GM18907 (cell line): ENCODE measurements around the gene LTA4H.
"Not testable (repeated sequence)": the region's sequence is repeated elsewhere in the genome, so short reads cannot be mapped to it uniquely, and the experiment has no call there.

Experiments
- ATAC-seq: cut with Tn5 transposase; IDR thresholded peaks from one replicate; pipeline ENCODE4 v1.9.1; 2021; ENCODE audit warnings: mild to moderate bottlenecking, moderate library complexity; ENCODE audit not compliant: unreplicated experiment

Gene LTA4H

GRCh38 chr12:95995238-95996031 lies 40.0 kb downstream of the LTA4H start:
- no peak for ATAC-seq

GRCh38 chr12:95994476-95994875 lies 40.9 kb downstream of the LTA4H start:
- ATAC-seq, result no peak

GRCh38 chr12:95993907-95994306 lies 41.5 kb downstream of the LTA4H start:
- no peak for ATAC-seq

GRCh38 chr12:95990136-95990535 lies 45.3 kb downstream of the LTA4H start:
- no peak for ATAC-seq

DNA sequence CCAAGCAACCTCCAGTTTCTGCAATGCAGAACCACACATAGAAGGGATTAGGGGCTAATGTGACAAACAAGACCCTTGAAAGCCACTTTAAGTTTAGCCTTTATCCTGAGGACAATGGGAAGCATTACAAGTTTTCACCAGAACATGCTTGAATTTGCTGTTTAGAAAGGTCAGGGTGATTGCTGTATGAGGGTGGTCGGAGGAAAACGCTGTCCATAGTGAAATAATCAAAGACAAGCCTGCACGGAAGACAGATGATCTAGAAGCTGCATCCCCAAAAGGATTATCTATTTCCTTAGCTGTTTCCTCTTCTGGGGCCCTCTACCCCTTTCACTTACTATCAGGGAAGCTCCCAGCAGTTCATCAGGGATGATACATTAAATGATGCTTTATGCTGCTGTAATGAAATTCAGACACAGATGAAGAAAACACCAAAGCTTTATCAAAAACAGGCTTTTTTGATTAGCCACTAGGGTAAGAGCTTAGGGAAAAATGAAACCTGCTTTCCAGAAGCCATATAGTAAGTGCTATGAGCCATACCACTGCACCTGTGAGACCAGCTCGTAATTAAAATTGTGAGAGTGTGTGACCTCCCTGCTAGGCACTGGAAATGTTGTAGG lies 45.8 kb downstream of the LTA4H start:
- no peak for ATAC-seq

- ATAC-seq, result no peak
Observed at GRCh38 chr12:95988506-95989275, 46.7 kb downstream of the LTA4H start.

GRCh38 chr12:95986635-95987570 lies 48.5 kb downstream of the LTA4H start:
- ATAC-seq, result no peak

DNA sequence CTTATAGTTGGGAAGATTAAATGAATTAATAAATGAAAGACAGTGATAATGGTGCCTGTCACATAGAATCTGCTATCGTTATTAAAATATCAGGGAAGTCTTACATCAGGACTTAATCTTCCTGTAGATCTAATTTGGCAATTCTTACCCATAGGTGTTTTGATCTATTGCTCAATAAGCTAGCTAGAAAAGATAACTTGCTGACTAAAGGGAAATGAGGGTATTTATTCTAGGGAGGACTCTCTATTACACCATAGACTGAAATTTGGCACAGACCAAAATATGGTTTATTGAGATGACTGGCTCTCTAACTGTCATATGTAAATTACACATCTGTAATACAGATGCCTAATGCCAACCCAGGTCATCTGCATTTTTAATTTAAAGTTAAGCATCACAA lies 50.7 kb downstream of the LTA4H start:
- no peak for ATAC-seq

- ATAC-seq, result no peak
Observed at GRCh38 chr12:95982602-95983001, 52.8 kb downstream of the LTA4H start.

- ATAC-seq, result no peak
Observed at GRCh38 chr12:95980437-95980836, 55.0 kb downstream of the LTA4H start.

DNA sequence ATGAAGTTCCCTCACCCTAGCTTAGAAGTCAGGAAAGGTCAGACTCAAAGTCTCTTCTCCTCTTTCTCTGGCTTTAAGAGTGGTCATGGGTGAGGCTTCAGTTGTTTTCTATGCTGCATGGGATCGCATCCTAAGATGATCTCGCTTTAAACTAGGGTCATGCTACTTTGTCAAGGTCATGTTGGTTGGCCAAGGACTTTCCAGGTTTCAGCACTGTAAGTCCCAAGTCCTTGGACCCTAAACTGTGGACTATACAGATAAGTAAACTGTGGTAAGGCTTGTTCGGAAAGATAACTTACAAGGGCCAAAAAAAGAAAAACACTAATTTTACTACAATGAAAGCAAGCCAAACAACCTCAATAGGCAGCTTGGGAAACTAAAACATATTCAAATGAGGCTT lies 56.6 kb downstream of the LTA4H start:
- ATAC-seq, result no peak

DNA sequence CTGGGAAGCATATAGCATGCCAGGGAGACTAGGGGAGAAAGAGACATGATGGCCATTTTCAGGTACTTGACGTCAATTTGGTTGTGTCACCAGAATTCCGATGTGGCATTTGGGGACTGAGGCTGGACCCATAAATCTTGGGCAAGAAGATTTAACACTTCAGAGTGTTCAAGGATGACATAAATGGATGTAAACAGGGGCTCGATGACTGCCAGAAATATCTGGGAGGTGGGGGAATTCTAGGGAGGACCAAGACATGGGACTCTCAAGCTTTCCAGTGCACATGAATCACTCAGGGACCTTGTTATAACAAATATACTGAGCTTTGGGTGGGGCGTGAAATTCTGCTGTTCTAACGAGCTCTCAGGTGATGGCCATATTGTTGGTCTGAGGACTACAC lies 57.0 kb downstream of the LTA4H start:
- ATAC-seq, result no peak

DNA sequence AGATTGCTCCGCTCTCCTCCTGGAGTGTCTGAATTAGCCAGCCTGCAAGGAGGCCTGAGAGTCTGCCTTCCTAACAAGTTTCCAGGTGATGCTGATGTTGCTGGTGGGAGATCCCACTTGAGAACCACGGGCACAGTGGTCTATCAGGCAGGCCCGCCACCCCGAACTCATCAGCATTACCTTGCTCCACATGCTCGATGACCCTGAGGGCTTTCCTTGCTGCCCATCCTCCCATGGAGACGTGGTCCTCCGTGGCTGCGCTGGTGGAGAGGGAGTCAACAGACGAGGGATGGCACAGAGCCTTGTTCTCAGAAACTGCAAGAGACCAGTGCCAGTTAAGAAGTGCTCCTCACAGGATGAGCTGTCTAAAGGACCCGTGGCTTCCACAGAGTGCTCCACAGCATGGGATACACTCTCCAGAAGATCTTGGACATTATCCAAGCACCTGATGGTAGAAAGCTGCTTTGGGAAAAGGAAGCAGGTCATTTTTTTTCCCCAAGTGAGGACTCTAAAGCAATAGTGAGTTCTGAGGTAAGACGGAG lies 57.6 kb downstream of the LTA4H start:
- no peak for ATAC-seq

DNA sequence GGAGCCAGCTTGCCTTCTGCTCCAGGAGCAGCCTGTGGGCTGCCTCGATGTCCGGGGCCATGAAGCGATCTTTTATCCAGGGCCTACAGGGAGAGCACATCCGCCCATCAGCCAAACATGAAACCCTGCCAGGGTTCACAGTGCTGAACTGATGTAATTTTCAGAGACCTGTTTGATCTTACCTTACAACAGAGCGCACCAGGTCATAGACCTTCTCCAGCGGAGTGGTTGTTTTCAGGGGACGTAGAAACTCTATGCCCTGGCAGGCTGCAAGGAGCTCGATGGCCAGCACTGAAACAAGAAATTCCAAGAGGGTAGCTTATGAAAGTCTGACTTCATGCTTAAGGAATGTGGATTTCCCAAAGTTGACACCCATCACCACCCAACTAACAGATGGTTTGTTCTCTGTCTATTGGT lies 59.0 kb downstream of the LTA4H start:
- ATAC-seq, result no peak

- ATAC-seq, result no peak
Observed at GRCh38 chr12:95975491-95975890, 59.9 kb downstream of the LTA4H start.

- ATAC-seq, result no peak
Observed at GRCh38 chr12:95974358-95974757, 61.0 kb downstream of the LTA4H start.

GRCh38 chr12:95972832-95973456 lies 62.4 kb downstream of the LTA4H start:
- ATAC-seq, result no peak

DNA sequence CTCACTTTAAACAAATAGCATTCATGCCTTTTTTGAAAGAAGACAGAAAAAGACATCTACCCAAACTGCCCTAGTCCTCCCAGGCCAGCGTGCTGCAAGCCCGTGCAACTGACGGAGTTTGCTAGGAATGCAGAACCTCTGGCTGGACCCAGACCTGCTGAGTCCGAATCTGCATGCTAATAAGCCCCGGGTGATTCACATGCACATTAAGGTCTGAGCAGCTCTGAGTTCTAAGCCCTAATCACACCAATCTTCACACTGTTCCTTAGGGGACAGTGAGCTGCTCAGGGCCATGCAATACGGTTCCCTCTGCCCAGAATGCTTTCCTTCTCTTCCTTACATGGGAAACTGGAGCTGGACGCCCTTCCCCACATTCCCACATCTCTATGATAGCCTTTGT lies 64.5 kb downstream of the LTA4H start:
- ATAC-seq, result no peak

- ATAC-seq, result not testable (repeated sequence)
Observed at GRCh38 chr12:95969116-95969515, 66.3 kb downstream of the LTA4H start.

DNA sequence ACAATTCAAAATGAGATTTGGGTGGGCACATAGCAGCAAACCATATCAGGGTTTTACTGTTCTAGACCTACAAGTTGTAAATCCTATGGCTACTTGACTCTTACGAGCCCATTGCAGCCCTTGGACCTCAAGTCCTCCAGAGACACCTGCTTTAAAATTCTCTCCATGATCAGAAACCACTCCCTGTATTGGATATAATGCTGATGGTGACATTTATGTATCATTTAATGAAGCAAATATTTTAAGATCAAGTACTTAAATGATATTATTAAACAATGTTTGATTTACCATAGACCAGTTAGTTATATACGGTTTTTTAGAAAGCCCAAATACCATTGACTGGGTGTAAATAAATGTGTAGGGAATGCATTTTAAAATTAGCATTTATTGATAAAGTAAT lies 68.1 kb downstream of the LTA4H start:
- no peak for ATAC-seq
